GM19372 (cell line): ENCODE measurements around the gene PFDN4.
"Not testable (repeated sequence)": the region's sequence is repeated elsewhere in the genome, so short reads cannot be mapped to it uniquely, and the experiment has no call there.

ENCODE experiments used
- ATAC-seq: cut with Tn5 transposase; IDR thresholded peaks from one replicate; pipeline ENCODE4 v1.9.1; 2021; ENCODE audit warnings: mild to moderate bottlenecking, low read depth, moderate library complexity; ENCODE audit not compliant: unreplicated experiment

Gene PFDN4

DNA sequence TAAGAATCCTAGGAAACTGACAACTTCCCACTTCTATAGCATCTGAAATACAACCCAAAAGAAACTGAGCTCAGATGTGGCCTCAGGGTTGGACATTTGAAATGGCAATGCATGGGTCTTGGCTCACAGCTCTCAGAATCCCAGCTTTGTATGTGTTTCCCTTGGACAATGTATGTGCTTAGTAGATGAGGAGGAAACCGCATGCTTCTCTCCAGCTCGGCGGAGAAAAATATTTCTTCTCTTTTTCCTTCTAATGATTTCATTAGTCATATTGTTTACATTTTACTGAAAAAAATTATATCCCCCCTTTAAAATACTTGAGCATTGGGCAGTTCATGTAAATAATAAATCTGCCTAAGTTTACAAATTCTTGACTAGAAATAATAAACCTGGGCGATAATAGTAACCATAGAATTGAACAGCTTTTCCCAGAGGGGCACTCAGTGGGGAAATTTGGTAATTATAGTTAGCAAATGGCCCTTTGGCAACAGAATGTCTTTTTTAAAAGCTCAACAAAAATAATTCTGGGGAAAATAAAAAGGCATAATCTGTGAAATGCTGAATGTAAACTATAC lies 55.3 kb downstream of the PFDN4 start:
- no peak for ATAC-seq

- ATAC-seq = not testable (repeated sequence)
These were observed 57.9 kb downstream of the PFDN4 start for GRCh38 chr20:54265791-54266190.

- no peak for ATAC-seq
These were observed 59.0 kb downstream of the PFDN4 start for GRCh38 chr20:54266844-54267243.

DNA sequence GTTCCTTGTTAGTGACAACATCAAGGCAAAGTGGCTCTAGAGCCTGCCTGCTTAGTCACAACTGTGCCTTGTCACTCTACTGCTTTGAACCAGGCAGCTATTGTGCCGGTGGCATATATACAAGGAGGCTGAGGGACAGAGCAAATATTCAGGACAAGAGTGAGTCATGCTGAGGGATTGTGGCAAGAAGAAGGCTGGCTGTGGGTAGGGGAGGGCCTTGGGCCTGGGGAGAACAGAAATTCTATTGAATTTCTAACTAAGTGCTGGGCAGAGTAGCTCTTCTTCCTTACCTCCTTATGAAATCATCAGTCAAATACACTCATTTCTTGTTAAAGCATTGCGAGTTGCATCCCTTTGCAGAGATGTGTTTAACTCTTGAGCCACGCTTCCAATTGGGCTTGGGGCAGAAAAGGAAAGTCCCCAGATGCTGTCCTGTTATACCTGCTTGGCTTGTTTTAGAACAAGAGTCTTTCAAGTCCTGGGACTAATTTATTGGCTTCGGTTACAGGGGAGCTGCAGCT lies 59.7 kb downstream of the PFDN4 start:
- ATAC-seq = no peak

DNA sequence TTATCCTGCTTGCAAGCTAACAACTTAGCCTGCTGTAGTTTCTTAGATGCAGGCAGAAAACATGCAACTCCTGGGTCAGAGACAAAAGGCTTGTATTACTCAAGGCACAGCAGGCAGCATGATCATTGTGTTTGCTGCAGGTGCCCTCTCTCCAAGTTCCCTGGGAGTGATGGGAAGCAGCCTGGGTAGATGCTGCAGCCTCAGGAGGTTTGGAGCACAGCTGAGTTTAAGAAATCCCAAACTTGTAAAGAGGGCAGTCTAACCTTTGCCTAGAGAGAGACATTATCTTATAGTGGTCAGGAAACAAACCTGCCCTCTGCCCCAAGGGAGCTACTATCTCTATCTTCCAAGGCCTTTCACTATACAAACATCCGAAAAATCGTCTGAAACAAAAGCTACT lies 61.1 kb downstream of the PFDN4 start:
- ATAC-seq = no peak
